Endothelial cell of umbilical vein (primary cell): ENCODE data around the gene TJP1.

ENCODE experiments used
- EZH2 ChIP-seq: IDR thresholded peaks from 2 replicates; pipeline ENCODE4 v1.6.1; 2012; ENCODE audit warnings: borderline replicate concordance, low read depth, mild to moderate bottlenecking, moderate library complexity, low read length, inconsistent platforms; ENCODE audit not compliant: severe bottlenecking
- FOS ChIP-seq: IDR thresholded peaks from 2 replicates; pipeline ENCODE4 v1.6.1; 2011; ENCODE audit warnings: mild to moderate bottlenecking, low read length, moderate library complexity, borderline replicate concordance; ENCODE audit not compliant: insufficient read depth
- JUN ChIP-seq: IDR thresholded peaks from 2 replicates; pipeline ENCODE4 v1.6.1; 2011; ENCODE audit warnings: borderline replicate concordance, low read depth; ENCODE audit not compliant: insufficient read length, insufficient read depth
- MAX ChIP-seq: IDR thresholded peaks from 2 replicates; pipeline ENCODE4 v1.6.1; 2011; ENCODE audit not compliant: insufficient read depth, insufficient read length
- MYC ChIP-seq: IDR thresholded peaks from one replicate; pipeline ENCODE4 v1.6.1; 2011; ENCODE audit warnings: mild to moderate bottlenecking, low read depth, low read length
- POLR2A ChIP-seq: IDR thresholded peaks from 2 replicates; pipeline ENCODE4 v1.6.1; 2012; ENCODE audit warnings: low read depth, mild to moderate bottlenecking, control low read depth, low read length
- POLR2AphosphoS5 ChIP-seq: IDR thresholded peaks from 2 replicates; pipeline ENCODE4 v1.6.1; 2012; ENCODE audit warnings: low read depth, mild to moderate bottlenecking, control low read depth, low read length, moderate library complexity; ENCODE audit not compliant: insufficient read depth
- TF ChIP-seq, protein P1 (sequence below), 2 donors: IDR thresholded peaks; 1 replicate in 1 of 2; 2 replicates in 1 of 2; pipeline ENCODE4 v1.5.1; 2011; ENCODE audit warnings: low read length in 2 of 2, mild to moderate bottlenecking in 2 of 2, moderate library complexity in 2 of 2, control low read depth in 1 of 2, inconsistent platforms in 1 of 2, low read depth in 1 of 2; ENCODE audit not compliant: insufficient read depth in 1 of 2; ENCODE audit errors: extremely low read depth in 1 of 2

GRCh38 chr15:29778382-29778781 is 43.9 kb downstream of the TJP1 start:
- no peak for TF ChIP-seq POLR2AphosphoS5
- TF ChIP-seq, protein P1, sequence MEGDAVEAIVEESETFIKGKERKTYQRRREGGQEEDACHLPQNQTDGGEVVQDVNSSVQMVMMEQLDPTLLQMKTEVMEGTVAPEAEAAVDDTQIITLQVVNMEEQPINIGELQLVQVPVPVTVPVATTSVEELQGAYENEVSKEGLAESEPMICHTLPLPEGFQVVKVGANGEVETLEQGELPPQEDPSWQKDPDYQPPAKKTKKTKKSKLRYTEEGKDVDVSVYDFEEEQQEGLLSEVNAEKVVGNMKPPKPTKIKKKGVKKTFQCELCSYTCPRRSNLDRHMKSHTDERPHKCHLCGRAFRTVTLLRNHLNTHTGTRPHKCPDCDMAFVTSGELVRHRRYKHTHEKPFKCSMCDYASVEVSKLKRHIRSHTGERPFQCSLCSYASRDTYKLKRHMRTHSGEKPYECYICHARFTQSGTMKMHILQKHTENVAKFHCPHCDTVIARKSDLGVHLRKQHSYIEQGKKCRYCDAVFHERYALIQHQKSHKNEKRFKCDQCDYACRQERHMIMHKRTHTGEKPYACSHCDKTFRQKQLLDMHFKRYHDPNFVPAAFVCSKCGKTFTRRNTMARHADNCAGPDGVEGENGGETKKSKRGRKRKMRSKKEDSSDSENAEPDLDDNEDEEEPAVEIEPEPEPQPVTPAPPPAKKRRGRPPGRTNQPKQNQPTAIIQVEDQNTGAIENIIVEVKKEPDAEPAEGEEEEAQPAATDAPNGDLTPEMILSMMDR (IDR thresholded peaks at IDR 0.05; ENCODE audit: extremely low read depth in 1 of 2, insufficient read depth in 1 of 2, low read depth in 1 of 2, low read length in 2 of 2), result no peak
- no peak for TF ChIP-seq JUN
- no peak for TF ChIP-seq EZH2
- TF ChIP-seq POLR2A, result no peak
- no peak for TF ChIP-seq MAX
- TF ChIP-seq FOS, result no peak
- no peak for TF ChIP-seq MYC
